A549 (cell line): ENCODE data around the gene NME7. TPM values are rescaled to one million over a fixed set of nuclear protein-coding genes. Genes with fewer than 3 reads are reported as not detected.
"Not testable (repeated sequence)": the region's sequence is repeated elsewhere in the genome, so short reads cannot be mapped to it uniquely, and the experiment has no call there.

ENCODE experiments used
- ATAC-seq, 2 experiments: fragments of 200-7000 bp in 1 of 2; fragments of >200 bp in 1 of 2; cut with Nextera tagmentation in 1 of 2; cut with Tn5 transposase in 1 of 2; 3 replicates each; pipeline versions ENCODE4 v1.8.0 to v1.9.1; 2018 to 2020; ENCODE audit warnings: mild to moderate bottlenecking in 1 of 2, moderate library complexity in 1 of 2
- CTCF ChIA-PET: fragments of 300-600 bp; sonication (Branson Sonifier 250); formaldehyde crosslinking; extraction: SDS; loops from one replicate; lab custom pipeline; 2021; ENCODE audit warnings: antibody characterized with exemption, inconsistent platforms; lab: Yijun Ruan, JAX
- POLR2A ChIA-PET: fragments of 350-600 bp; formaldehyde crosslinking; extraction: SDS; loops from one replicate; lab custom pipeline; 2021; ENCODE audit warnings: antibody characterized with exemption, inconsistent platforms; lab: Yijun Ruan, JAX
- DNase-seq, 2 experiments: peaks; one replicate each; pipeline versions ENCODE4 v3.0.0 to v3.0.0-alpha.2; 2011 to 2016; ENCODE audit warnings: low read depth in 1 of 2, low spot score in 1 of 2
- FAIRE-seq: peaks from 2 replicates; lab custom pipeline; 2011; peaks lifted over from hg19 to GRCh38; lab: Jason Lieb, UNC
- H3K27ac ChIP-seq, 2 experiments: fragments of >200 bp; sonication (Bioruptor Twin); formaldehyde crosslinking; 3 replicates each; pipeline ENCODE4 v1.5.1; 2016 to 2017
- H3K4me1 ChIP-seq: fragments of >200 bp; sonication (Bioruptor Twin); formaldehyde crosslinking; 3 replicates; pipeline ENCODE4 v1.6.1; 2016
- H3K4me2 ChIP-seq: fragments of >200 bp; sonication (Bioruptor Twin); formaldehyde crosslinking; 3 replicates; pipeline ENCODE4 v1.6.1; 2016
- H3K4me3 ChIP-seq: fragments of >200 bp; sonication (Bioruptor Twin); formaldehyde crosslinking; 3 replicates; pipeline ENCODE4 v1.5.1; 2016
- H3K9me3 ChIP-seq: fragments of >200 bp; sonication (Bioruptor Twin); formaldehyde crosslinking; 3 replicates; pipeline ENCODE4 v1.6.1; 2016
- CBX8 ChIP-seq: fragments of 200-600 bp; sonication (generic); IDR thresholded peaks from 2 replicates; pipeline ENCODE4 v1.6.1; 2016
- EHMT2 ChIP-seq: fragments of 200-600 bp; sonication (generic); IDR thresholded peaks from 2 replicates; pipeline ENCODE4 v1.6.1; 2016; ENCODE audit warnings: antibody characterized with exemption, low read depth, mild to moderate bottlenecking, moderate library complexity
- ESRRA ChIP-seq: fragments of 150-350 bp; IDR thresholded peaks from 2 replicates; pipeline ENCODE4 v1.6.1; 2014; ENCODE audit warnings: mild to moderate bottlenecking, low read length, borderline replicate concordance
- GATA3 ChIP-seq: IDR thresholded peaks from 2 replicates; pipeline ENCODE4 v1.6.1; 2012; ENCODE audit warnings: borderline replicate concordance
- HEYL ChIP-seq: fragments of 250-450 bp; sonication (Bioruptor Pico); IDR thresholded peaks from 2 replicates; pipeline ENCODE4 v1.8.0; 2021; ENCODE audit warnings: mild to moderate bottlenecking, moderate library complexity
- HOXA7 ChIP-seq: fragments of 250-450 bp; sonication (Bioruptor Pico); IDR thresholded peaks from 2 replicates; pipeline ENCODE4 v1.5.0; 2020; ENCODE audit warnings: mild to moderate bottlenecking, moderate library complexity
- JUN ChIP-seq, 2 experiments: fragments of >200 bp; sonication (Bioruptor Twin); formaldehyde crosslinking; IDR thresholded peaks; 2 replicates in 1 of 2; 3 replicates in 1 of 2; pipeline ENCODE4 v1.6.1; 2016 to 2017
- MAFK ChIP-seq: fragments of 450-650 bp; IDR thresholded peaks from 2 replicates; pipeline ENCODE4 v1.6.1; 2014; ENCODE audit not compliant: partially characterized antibody
- MAZ ChIP-seq: fragments of 150-350 bp; IDR thresholded peaks from 2 replicates; pipeline ENCODE4 v1.6.1; 2014; ENCODE audit warnings: antibody characterized with exemption, low read depth, low read length, borderline replicate concordance
- MYC ChIP-seq: IDR thresholded peaks from 2 replicates; pipeline ENCODE4 v1.6.1; 2012; ENCODE audit warnings: mild to moderate bottlenecking, inconsistent platforms, low read length, improper control_type of control experiment, borderline replicate concordance
- NFE2L2 ChIP-seq: fragments of 150-350 bp; conservative IDR thresholded peaks from 2 replicates; pipeline ENCODE4 v1.6.1; 2014; ENCODE audit warnings: low read length
- NPAS2 ChIP-seq: fragments of 250-450 bp; sonication (Bioruptor Pico); IDR thresholded peaks from 2 replicates; pipeline ENCODE4 v1.8.0; 2022; ENCODE audit warnings: mild to moderate bottlenecking, moderate library complexity, borderline replicate concordance
- NR3C1 ChIP-seq: fragments of >200 bp; sonication (Bioruptor Twin); formaldehyde crosslinking; IDR thresholded peaks from 3 replicates; pipeline ENCODE4 v1.6.1; 2017
- POLR2AphosphoS2 ChIP-seq: conservative IDR thresholded peaks from 2 replicates; pipeline ENCODE4 v1.6.1; 2012; ENCODE audit warnings: low read length, improper control_type of control experiment, inconsistent platforms
- RARB ChIP-seq: fragments of 250-450 bp; sonication (Bioruptor Pico); IDR thresholded peaks from 2 replicates; pipeline ENCODE4 v1.8.0; 2021; ENCODE audit warnings: mild to moderate bottlenecking, moderate library complexity
- RFX5 ChIP-seq: fragments of 450-650 bp; IDR thresholded peaks from 2 replicates; pipeline ENCODE4 v1.7.1; 2014; ENCODE audit warnings: antibody characterized with exemption, mild to moderate bottlenecking, moderate library complexity
- RNF2 ChIP-seq: fragments of 200-600 bp; sonication (generic); IDR thresholded peaks from 2 replicates; pipeline ENCODE4 v1.6.1; 2016; ENCODE audit warnings: low read depth, mild to moderate bottlenecking, antibody characterized with exemption, moderate library complexity, borderline replicate concordance
- WGBS: methylation state at CpG from one replicate; pipeline ENCODE4 v1.1.6; 2017; ENCODE audit errors: missing lambda C conversion rate; 5-methylcytosine and 5-hydroxymethylcytosine counted together
- polyA plus RNA-seq, 4 experiments: library from polyadenylated mRNA; depleted of rRNA in 3 of 4; stranded (reverse); fragments of >200 nt; fragmentation: RNase III in 1 of 4; extraction: RNeasy Plus Mini Kit Qiagen cat#74134 plus additional on column Dnase treatment in 1 of 4; gene quantifications; 2 replicates in 3 of 4; 3 replicates in 1 of 4; pipeline ENCODE4 v1.2.3, GENCODE V29; 2011 to 2017
- TF ChIP-seq, protein P1 (sequence below): fragments of >200 bp; sonication (Bioruptor Twin); formaldehyde crosslinking; IDR thresholded peaks from 2 replicates; pipeline ENCODE4 v1.6.1; 2016
- TF ChIP-seq, protein P2 (sequence below): fragments of >200 bp; sonication (Bioruptor Twin); formaldehyde crosslinking; IDR thresholded peaks from 3 replicates; pipeline ENCODE4 v1.6.1; 2016
- TF ChIP-seq, protein P3 (sequence below): fragments of 250-450 bp; sonication (Bioruptor Pico); IDR thresholded peaks from 2 replicates; pipeline ENCODE4 v1.5.0; 2020; ENCODE audit warnings: low read depth, mild to moderate bottlenecking, moderate library complexity
- TF ChIP-seq, protein P4 (sequence below): fragments of 150-350 bp; IDR thresholded peaks from 2 replicates; pipeline ENCODE4 v1.6.1; 2014; ENCODE audit warnings: low read depth, mild to moderate bottlenecking, low read length
- TF ChIP-seq, protein P5 (sequence below): fragments of >200 bp; sonication (Bioruptor Twin); formaldehyde crosslinking; IDR thresholded peaks from 3 replicates; pipeline ENCODE4 v1.5.1; 2016

The NME7 gene
- polyA plus RNA-seq, 2 of the 4 experiments (the other 2 are of a cell fraction): 39.5 to 62.3 TPM

DNA sequence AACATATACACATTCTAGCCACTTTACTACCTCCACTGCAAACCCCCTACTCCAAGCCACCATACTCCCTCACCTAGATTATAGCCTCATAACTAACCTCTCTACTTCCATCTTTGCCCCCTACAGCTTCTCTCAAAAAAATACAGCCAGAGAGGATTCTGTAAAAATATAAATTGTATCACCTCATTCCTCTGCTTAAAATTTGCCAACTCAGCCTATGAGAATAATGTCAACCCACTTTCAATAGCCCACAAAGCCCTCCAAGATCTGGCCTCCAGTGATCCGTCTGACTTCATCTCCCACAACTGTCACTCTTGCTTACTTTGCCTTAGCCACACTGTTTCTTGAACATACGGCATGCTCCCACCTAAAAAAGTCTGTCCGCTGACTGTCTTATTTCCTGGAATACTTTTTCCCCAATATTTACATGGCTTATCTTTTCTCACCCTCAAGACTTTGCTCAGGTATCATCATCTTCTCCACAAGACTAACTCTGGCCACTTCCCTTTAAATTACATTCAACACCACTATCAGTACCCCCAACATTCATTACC is 21.5 kb downstream of the NME7 start:
- CTCF ChIA-PET: interaction anchor here (0.8 to 8.6 kb wide), 3 partner anchors 742 to 1003 kb away, joined by 4 to 157 read pairs (median 37); no protein-coding TSS in a partner anchor
- WGBS: 94% methylated on average over 3 of the region's 3 CpGs

DNA sequence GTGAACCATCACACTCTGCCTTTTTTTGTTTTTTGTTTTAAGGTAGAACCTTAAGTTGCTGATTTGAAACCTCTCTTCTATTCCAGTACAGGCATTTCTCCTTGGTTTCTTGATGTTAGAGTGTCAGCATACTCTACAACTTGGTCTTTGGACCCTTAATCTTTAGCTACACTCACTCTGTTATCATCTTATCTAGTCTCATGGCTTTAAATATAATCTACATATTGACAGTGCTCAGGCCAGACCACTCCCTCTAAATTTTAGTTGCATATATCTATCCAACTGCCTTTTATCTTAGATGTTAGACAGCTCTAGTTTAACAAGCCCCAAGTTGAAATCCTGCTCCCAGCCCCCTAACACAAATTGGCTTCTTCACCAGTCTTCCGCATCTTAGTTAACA is 22.1 kb downstream of the NME7 start:
- ATAC-seq: no peak
- peak overlapping the region in 1 of 2 experiments; percentile 7; a peak in 1 of 6 replicates for H3K27ac ChIP-seq
- ChIA-PET CTCF (interaction anchor here (6.0 to 8.6 kb wide), 2 partner anchors 741 to 906 kb away, joined by 37 to 157 read pairs; no protein-coding TSS in a partner anchor), POLR2A (no interaction called here)
- TF ChIP-seq, protein P1, sequence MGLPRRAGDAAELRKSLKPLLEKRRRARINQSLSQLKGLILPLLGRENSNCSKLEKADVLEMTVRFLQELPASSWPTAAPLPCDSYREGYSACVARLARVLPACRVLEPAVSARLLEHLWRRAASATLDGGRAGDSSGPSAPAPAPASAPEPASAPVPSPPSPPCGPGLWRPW: no peak
- TF ChIP-seq EHMT2 (no peak), NR3C1 (no peak), NPAS2 (CRISPR knock-in tag) (no peak), RARB (CRISPR knock-in tag) (no peak), ESRRA (no peak), JUN (IDR thresholded peaks at IDR 0.05) (no peak), NFE2L2 (no peak), RFX5 (no peak), GATA3 (no peak), POLR2AphosphoS2 (no peak), HEYL (no peak), MYC (no peak), MAZ (no peak), RNF2 (no peak), HOXA7 (CRISPR knock-in tag) (no peak)
- TF ChIP-seq, protein P2, sequence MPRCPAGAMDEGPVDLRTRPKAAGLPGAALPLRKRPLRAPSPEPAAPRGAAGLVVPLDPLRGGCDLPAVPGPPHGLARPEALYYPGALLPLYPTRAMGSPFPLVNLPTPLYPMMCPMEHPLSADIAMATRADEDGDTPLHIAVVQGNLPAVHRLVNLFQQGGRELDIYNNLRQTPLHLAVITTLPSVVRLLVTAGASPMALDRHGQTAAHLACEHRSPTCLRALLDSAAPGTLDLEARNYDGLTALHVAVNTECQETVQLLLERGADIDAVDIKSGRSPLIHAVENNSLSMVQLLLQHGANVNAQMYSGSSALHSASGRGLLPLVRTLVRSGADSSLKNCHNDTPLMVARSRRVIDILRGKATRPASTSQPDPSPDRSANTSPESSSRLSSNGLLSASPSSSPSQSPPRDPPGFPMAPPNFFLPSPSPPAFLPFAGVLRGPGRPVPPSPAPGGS: no peak
- TF ChIP-seq, protein P3, sequence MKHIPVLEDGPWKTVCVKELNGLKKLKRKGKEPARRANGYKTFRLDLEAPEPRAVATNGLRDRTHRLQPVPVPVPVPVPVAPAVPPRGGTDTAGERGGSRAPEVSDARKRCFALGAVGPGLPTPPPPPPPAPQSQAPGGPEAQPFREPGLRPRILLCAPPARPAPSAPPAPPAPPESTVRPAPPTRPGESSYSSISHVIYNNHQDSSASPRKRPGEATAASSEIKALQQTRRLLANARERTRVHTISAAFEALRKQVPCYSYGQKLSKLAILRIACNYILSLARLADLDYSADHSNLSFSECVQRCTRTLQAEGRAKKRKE (CRISPR knock-in tag): no peak
- TF ChIP-seq, protein P4, sequence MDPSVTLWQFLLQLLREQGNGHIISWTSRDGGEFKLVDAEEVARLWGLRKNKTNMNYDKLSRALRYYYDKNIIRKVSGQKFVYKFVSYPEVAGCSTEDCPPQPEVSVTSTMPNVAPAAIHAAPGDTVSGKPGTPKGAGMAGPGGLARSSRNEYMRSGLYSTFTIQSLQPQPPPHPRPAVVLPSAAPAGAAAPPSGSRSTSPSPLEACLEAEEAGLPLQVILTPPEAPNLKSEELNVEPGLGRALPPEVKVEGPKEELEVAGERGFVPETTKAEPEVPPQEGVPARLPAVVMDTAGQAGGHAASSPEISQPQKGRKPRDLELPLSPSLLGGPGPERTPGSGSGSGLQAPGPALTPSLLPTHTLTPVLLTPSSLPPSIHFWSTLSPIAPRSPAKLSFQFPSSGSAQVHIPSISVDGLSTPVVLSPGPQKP: no peak
- TF ChIP-seq, protein P5, sequence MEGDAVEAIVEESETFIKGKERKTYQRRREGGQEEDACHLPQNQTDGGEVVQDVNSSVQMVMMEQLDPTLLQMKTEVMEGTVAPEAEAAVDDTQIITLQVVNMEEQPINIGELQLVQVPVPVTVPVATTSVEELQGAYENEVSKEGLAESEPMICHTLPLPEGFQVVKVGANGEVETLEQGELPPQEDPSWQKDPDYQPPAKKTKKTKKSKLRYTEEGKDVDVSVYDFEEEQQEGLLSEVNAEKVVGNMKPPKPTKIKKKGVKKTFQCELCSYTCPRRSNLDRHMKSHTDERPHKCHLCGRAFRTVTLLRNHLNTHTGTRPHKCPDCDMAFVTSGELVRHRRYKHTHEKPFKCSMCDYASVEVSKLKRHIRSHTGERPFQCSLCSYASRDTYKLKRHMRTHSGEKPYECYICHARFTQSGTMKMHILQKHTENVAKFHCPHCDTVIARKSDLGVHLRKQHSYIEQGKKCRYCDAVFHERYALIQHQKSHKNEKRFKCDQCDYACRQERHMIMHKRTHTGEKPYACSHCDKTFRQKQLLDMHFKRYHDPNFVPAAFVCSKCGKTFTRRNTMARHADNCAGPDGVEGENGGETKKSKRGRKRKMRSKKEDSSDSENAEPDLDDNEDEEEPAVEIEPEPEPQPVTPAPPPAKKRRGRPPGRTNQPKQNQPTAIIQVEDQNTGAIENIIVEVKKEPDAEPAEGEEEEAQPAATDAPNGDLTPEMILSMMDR: no peak
- H3K9me3 ChIP-seq: no peaks in the 10 kb centered on the region
- 96% methylated on average over 1 of the region's 1 CpG for whole genome bisulfite sequencing
- H3K4me2 ChIP-seq: no peak overlapping the region
- no peak for DNase-seq
- no peak for FAIRE-seq
- no peak overlapping the region for H3K4me3 ChIP-seq
- H3K4me1 ChIP-seq: peaks cover 16% of the 10 kb centered on the region

More for the DNA sequence above, 21.5 kb downstream of the NME7 start:
- POLR2A ChIA-PET: no interaction called here
- peaks cover 16% of the 10 kb centered on the region for H3K4me1 ChIP-seq
- ATAC-seq (no peak), FAIRE-seq (no peak), DNase-seq (no peak)
- no peaks in the 10 kb centered on the region for H3K9me3 ChIP-seq
- peak overlapping the region in 1 of 2 experiments; percentile 7; a peak in 1 of 6 replicates for H3K27ac ChIP-seq
- TF ChIP-seq MYC (no peak), CBX8 (no peak), MAFK (peak; percentile 19), POLR2AphosphoS2 (no peak)
- TF ChIP-seq, protein P1: no peak
- no peak overlapping the region for H3K4me2 ChIP-seq
- no peak overlapping the region for H3K4me3 ChIP-seq

DNA sequence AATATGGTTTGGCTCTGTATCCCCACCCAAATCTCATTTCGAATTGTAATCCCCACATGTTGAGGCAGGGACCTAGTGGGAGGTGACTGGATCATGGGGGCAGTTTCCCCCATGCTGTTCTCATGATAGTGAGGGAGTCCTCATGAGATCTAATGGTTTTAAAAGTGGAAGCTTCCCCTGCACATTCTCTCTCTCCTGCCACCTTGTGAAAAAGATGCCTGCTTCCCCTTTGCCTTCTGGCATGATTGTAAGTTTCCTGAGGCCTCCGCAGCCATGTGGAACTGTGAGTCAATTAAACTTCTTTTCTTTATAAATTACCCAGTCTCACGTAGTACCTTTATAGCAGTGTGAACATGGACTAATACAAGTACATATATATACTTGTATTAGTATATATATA is 25.5 kb downstream of the NME7 start:
- H3K27ac ChIP-seq, H3K4me2 ChIP-seq, FAIRE-seq, DNase-seq, H3K9me3 ChIP-seq, ATAC-seq, H3K4me3 ChIP-seq, POLR2A ChIA-PET: not testable (repeated sequence)
- 94% methylated on average over 3 of the region's 3 CpGs for WGBS
- CTCF ChIA-PET: interaction anchor here (1.3 to 2.3 kb wide), 2 partner anchors 737 to 739 kb away, joined by 3 to 9 read pairs; no protein-coding TSS in a partner anchor
- peaks cover 12% of the 10 kb centered on the region; the same call in 2 of the 3 replicates for H3K4me1 ChIP-seq
